GM23338 (cell line): ENCODE measurements around the gene CSF1R. TPM values are rescaled to one million over a fixed set of nuclear protein-coding genes. Genes with fewer than 3 reads are reported as not detected.

Source experiments
- ATAC-seq: fragments of 200-7000 bp; cut with Tn5 transposase; 3 replicates; pipeline ENCODE4 v1.9.1; 2020
- DNase-seq: peaks from one replicate; pipeline ENCODE4 v3.0.0-alpha.2; 2015; ENCODE audit warnings: low spot score
- H2AFZ ChIP-seq: fragments of 200-600 bp; sonication (generic); 2 replicates; pipeline ENCODE4 v1.8.0; 2016; ENCODE audit warnings: antibody characterized with exemption, mild to moderate bottlenecking, moderate library complexity
- H3F3A ChIP-seq: fragments of 200-600 bp; sonication (generic); replicated peaks from 2 replicates; pipeline ENCODE4 v1.8.0; 2017; ENCODE audit warnings: antibody characterized with exemption, mixed run types, low read depth
- H3K27ac ChIP-seq: fragments of 200-600 bp; sonication (generic); 2 replicates; pipeline ENCODE4 v1.6.1; 2016; ENCODE audit warnings: low read depth
- H3K27me3 ChIP-seq: fragments of 200-600 bp; sonication (generic); 2 replicates; pipeline ENCODE4 v1.8.0; 2016; ENCODE audit warnings: mild to moderate bottlenecking, mixed run types, moderate library complexity; ENCODE audit not compliant: insufficient read depth
- H3K36me3 ChIP-seq: fragments of 200-600 bp; sonication (generic); 2 replicates; pipeline ENCODE4 v1.8.0; 2016; ENCODE audit warnings: mild to moderate bottlenecking; ENCODE audit not compliant: insufficient read depth
- H3K4me1 ChIP-seq: fragments of 200-600 bp; sonication (generic); 2 replicates; pipeline ENCODE4 v1.8.0; 2016; ENCODE audit warnings: mild to moderate bottlenecking, moderate library complexity; ENCODE audit not compliant: insufficient read depth
- H3K4me2 ChIP-seq: fragments of 200-600 bp; sonication (generic); 2 replicates; pipeline ENCODE4 v1.7.1; 2017; ENCODE audit warnings: mixed run types
- H3K4me3 ChIP-seq: fragments of 200-600 bp; sonication (generic); 2 replicates; pipeline ENCODE4 v1.6.1; 2016; ENCODE audit warnings: mixed run types
- H3K79me2 ChIP-seq: fragments of 200-600 bp; sonication (generic); replicated peaks from 2 replicates; pipeline ENCODE4 v1.8.0; 2017; ENCODE audit warnings: mild to moderate bottlenecking; ENCODE audit not compliant: insufficient read depth
- H3K9me2 ChIP-seq: fragments of 200-600 bp; sonication (generic); 2 replicates; pipeline ENCODE4 v1.8.0; 2017; ENCODE audit not compliant: insufficient read depth
- H4K20me1 ChIP-seq: fragments of 200-600 bp; sonication (generic); replicated peaks from 2 replicates; pipeline ENCODE4 v1.8.0; 2017; ENCODE audit warnings: mild to moderate bottlenecking; ENCODE audit not compliant: insufficient read depth
- H3K27ac Mint-ChIP-seq: 2 replicates; pipeline ENCODE4 v1.8.0; 2020; ENCODE audit warnings: inconsistent platforms, mild to moderate bottlenecking, moderate library complexity, mixed read lengths
- H3K27me3 Mint-ChIP-seq: 3 replicates; pipeline ENCODE4 v1.8.0; 2022; ENCODE audit warnings: low read depth, mild to moderate bottlenecking, moderate library complexity, mixed read lengths, inconsistent platforms; ENCODE audit not compliant: insufficient read depth, poor library complexity
- H3K36me3 Mint-ChIP-seq: 3 replicates; pipeline ENCODE4 v1.8.0; 2021; ENCODE audit warnings: low read depth, mild to moderate bottlenecking, inconsistent platforms, moderate library complexity, mixed read lengths
- H3K4me1 Mint-ChIP-seq: 3 replicates; pipeline ENCODE4 v1.8.0; 2020; ENCODE audit warnings: mild to moderate bottlenecking, inconsistent platforms, mixed read lengths
- H3K4me3 Mint-ChIP-seq: 3 replicates; pipeline ENCODE4 v1.8.0; 2021; ENCODE audit warnings: moderate library complexity, mild to moderate bottlenecking, inconsistent platforms, mixed read lengths
- H3K9me3 Mint-ChIP-seq: 3 replicates; pipeline ENCODE4 v1.8.0; 2020; ENCODE audit warnings: moderate library complexity, mild to moderate bottlenecking, inconsistent platforms, mixed read lengths
- EZH2 ChIP-seq: fragments of 200-600 bp; sonication (generic); IDR thresholded peaks from one replicate; pipeline ENCODE4 v1.8.0; 2017; ENCODE audit warnings: antibody characterized with exemption, mild to moderate bottlenecking, low read depth; ENCODE audit not compliant: unreplicated experiment
- EZH2phosphoT487 ChIP-seq: fragments of 200-600 bp; sonication (generic); IDR thresholded peaks from one replicate; pipeline ENCODE4 v1.8.1; 2018; ENCODE audit warnings: antibody characterized with exemption; ENCODE audit not compliant: unreplicated experiment
- JUNB ChIP-seq: IDR thresholded peaks from one replicate; pipeline ENCODE4 v1.6.1; 2016; ENCODE audit warnings: antibody characterized with exemption; ENCODE audit not compliant: unreplicated experiment
- NANOG ChIP-seq: IDR thresholded peaks from 2 replicates; pipeline ENCODE4 v1.6.1; 2016; ENCODE audit warnings: antibody characterized with exemption, borderline replicate concordance
- POLR2AphosphoS5 ChIP-seq: IDR thresholded peaks from 2 replicates; pipeline ENCODE4 v1.6.1; 2016; ENCODE audit warnings: antibody characterized with exemption, low read depth
- STAT1 ChIP-seq: IDR thresholded peaks from one replicate; pipeline ENCODE4 v1.6.1; 2016; ENCODE audit warnings: antibody characterized with exemption; ENCODE audit not compliant: unreplicated experiment
- ZNF114 ChIP-seq: fragments of 250-450 bp; sonication (Bioruptor Pico); IDR thresholded peaks from 2 replicates; pipeline ENCODE4 v1.5.0; 2020; ENCODE audit warnings: mild to moderate bottlenecking, moderate library complexity
- polyA plus RNA-seq: library from polyadenylated mRNA; unstranded; fragments of >200 nt; fragmentation: Nextera tagmentation; extraction: Ambion mirVana; gene quantifications from 2 replicates; pipeline ENCODE4 v1.2.1, GENCODE V29; 2016
- total RNA-seq: library from RNA; depleted of rRNA; stranded (reverse); fragments of >200 nt; shearing (Covaris generic); gene quantifications from 2 replicates; pipeline ENCODE4 v1.2.3, GENCODE V29; 2014
- TF ChIP-seq, protein P1 (sequence below): IDR thresholded peaks from one replicate; pipeline ENCODE4 v1.6.1; 2018; ENCODE audit warnings: antibody characterized with exemption; ENCODE audit not compliant: unreplicated experiment
- TF ChIP-seq, protein P2 (sequence below): fragments of 250-450 bp; sonication (Bioruptor Pico); IDR thresholded peaks from 2 replicates; pipeline ENCODE4 v1.5.0; 2020; ENCODE audit warnings: mild to moderate bottlenecking, moderate library complexity
- TF ChIP-seq, protein P3 (sequence below): IDR thresholded peaks from 2 replicates; pipeline ENCODE4 v1.6.1; 2016; ENCODE audit warnings: antibody characterized with exemption
- TF ChIP-seq, protein P4 (sequence below), 2 experiments: fragments of 200-600 bp in 1 of 2; sonication (generic) in 1 of 2; conservative IDR thresholded peaks; 2 replicates each; pipeline versions ENCODE4 v1.5.1 to v1.6.1; 2016 to 2017; ENCODE audit warnings: antibody characterized with exemption in 2 of 2, low read depth in 2 of 2, mild to moderate bottlenecking in 2 of 2, moderate library complexity in 1 of 2

The CSF1R gene
- total and polyA plus RNA-seq, 2 experiments from 2014 or later: 0.21 TPM; not detected in 1

DNA sequence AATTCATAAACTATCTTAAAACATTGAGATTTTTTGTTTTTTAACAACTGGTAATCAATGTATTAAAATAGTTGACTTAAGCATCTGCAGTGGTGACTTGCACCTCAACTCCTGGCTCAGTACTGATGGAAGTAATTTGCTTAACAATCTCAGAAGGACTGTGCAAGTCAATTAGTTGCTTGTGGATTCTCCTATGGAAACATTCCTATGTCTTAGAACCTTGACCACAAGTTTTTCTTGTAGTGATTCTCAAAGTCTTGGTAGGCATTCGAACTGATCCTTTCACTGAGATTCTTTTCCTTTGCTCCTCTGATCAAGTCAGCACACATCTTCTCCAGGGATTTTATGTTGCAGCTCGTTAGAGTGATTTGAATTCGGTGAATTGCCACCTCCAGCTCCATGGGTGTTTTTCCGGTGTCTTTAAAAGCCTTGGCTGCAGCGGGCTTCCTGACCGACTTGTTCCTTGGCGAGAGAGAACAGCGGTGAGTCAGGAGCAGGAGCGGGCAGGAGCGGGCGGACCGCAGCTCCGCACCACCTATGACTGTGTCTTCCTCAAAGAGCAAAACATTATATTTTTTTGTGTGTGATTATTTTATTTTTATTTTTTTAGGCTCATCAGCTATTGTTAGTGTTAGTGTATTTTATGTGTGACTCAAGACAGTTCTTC lies 64.7 kb downstream of the CSF1R start:
- H3K9me2 ChIP-seq: no peaks in the 10 kb centered on the region
- 0 out of 2 replicates have a peak overlapping the region, but pooled peaks have one; percentile 27 for H3K4me2 ChIP-seq
- no peaks in the 10 kb centered on the region for H3K9me3 Mint-ChIP-seq
- peak overlapping the region; percentile 57; the same call in 1 of the 2 replicates for H3K27ac ChIP-seq
- no peak overlapping the region for H3K4me3 ChIP-seq
- peak; percentile 24 for DNase-seq
- peaks cover 39% of the 10 kb centered on the region for H3K36me3 ChIP-seq
- 0 out of 2 replicates have a peak, but pooled peaks cover 2% of the 10 kb centered on the region for H3F3A ChIP-seq
- H4K20me1 ChIP-seq: no peaks in the 10 kb centered on the region; the same call in none of the 2 replicates
- ATAC-seq: peak; percentile 50; the same call in 2 of the 3 replicates
- H2AFZ ChIP-seq: no peak overlapping the region
- peaks cover 68% of the 10 kb centered on the region for H3K36me3 Mint-ChIP-seq
- H3K27me3 Mint-ChIP-seq: peaks cover 4% of the 10 kb centered on the region
- H3K27ac Mint-ChIP-seq: peak overlapping the region; percentile 91
- H3K4me3 Mint-ChIP-seq: peak overlapping the region; percentile 30; the same call in 2 of the 3 replicates
- H3K79me2 ChIP-seq: peaks cover 7% of the 10 kb centered on the region; the same call in 1 of the 2 replicates
- no peaks in the 10 kb centered on the region; the same call in 1 of the 2 replicates for H3K4me1 ChIP-seq
- no peaks in the 10 kb centered on the region for H3K27me3 ChIP-seq
- no peak for TF ChIP-seq EZH2phosphoT487
- TF ChIP-seq, protein P1, sequence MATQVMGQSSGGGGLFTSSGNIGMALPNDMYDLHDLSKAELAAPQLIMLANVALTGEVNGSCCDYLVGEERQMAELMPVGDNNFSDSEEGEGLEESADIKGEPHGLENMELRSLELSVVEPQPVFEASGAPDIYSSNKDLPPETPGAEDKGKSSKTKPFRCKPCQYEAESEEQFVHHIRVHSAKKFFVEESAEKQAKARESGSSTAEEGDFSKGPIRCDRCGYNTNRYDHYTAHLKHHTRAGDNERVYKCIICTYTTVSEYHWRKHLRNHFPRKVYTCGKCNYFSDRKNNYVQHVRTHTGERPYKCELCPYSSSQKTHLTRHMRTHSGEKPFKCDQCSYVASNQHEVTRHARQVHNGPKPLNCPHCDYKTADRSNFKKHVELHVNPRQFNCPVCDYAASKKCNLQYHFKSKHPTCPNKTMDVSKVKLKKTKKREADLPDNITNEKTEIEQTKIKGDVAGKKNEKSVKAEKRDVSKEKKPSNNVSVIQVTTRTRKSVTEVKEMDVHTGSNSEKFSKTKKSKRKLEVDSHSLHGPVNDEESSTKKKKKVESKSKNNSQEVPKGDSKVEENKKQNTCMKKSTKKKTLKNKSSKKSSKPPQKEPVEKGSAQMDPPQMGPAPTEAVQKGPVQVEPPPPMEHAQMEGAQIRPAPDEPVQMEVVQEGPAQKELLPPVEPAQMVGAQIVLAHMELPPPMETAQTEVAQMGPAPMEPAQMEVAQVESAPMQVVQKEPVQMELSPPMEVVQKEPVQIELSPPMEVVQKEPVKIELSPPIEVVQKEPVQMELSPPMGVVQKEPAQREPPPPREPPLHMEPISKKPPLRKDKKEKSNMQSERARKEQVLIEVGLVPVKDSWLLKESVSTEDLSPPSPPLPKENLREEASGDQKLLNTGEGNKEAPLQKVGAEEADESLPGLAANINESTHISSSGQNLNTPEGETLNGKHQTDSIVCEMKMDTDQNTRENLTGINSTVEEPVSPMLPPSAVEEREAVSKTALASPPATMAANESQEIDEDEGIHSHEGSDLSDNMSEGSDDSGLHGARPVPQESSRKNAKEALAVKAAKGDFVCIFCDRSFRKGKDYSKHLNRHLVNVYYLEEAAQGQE: no peak
- no peak for TF ChIP-seq EZH2
- TF ChIP-seq, protein P2, sequence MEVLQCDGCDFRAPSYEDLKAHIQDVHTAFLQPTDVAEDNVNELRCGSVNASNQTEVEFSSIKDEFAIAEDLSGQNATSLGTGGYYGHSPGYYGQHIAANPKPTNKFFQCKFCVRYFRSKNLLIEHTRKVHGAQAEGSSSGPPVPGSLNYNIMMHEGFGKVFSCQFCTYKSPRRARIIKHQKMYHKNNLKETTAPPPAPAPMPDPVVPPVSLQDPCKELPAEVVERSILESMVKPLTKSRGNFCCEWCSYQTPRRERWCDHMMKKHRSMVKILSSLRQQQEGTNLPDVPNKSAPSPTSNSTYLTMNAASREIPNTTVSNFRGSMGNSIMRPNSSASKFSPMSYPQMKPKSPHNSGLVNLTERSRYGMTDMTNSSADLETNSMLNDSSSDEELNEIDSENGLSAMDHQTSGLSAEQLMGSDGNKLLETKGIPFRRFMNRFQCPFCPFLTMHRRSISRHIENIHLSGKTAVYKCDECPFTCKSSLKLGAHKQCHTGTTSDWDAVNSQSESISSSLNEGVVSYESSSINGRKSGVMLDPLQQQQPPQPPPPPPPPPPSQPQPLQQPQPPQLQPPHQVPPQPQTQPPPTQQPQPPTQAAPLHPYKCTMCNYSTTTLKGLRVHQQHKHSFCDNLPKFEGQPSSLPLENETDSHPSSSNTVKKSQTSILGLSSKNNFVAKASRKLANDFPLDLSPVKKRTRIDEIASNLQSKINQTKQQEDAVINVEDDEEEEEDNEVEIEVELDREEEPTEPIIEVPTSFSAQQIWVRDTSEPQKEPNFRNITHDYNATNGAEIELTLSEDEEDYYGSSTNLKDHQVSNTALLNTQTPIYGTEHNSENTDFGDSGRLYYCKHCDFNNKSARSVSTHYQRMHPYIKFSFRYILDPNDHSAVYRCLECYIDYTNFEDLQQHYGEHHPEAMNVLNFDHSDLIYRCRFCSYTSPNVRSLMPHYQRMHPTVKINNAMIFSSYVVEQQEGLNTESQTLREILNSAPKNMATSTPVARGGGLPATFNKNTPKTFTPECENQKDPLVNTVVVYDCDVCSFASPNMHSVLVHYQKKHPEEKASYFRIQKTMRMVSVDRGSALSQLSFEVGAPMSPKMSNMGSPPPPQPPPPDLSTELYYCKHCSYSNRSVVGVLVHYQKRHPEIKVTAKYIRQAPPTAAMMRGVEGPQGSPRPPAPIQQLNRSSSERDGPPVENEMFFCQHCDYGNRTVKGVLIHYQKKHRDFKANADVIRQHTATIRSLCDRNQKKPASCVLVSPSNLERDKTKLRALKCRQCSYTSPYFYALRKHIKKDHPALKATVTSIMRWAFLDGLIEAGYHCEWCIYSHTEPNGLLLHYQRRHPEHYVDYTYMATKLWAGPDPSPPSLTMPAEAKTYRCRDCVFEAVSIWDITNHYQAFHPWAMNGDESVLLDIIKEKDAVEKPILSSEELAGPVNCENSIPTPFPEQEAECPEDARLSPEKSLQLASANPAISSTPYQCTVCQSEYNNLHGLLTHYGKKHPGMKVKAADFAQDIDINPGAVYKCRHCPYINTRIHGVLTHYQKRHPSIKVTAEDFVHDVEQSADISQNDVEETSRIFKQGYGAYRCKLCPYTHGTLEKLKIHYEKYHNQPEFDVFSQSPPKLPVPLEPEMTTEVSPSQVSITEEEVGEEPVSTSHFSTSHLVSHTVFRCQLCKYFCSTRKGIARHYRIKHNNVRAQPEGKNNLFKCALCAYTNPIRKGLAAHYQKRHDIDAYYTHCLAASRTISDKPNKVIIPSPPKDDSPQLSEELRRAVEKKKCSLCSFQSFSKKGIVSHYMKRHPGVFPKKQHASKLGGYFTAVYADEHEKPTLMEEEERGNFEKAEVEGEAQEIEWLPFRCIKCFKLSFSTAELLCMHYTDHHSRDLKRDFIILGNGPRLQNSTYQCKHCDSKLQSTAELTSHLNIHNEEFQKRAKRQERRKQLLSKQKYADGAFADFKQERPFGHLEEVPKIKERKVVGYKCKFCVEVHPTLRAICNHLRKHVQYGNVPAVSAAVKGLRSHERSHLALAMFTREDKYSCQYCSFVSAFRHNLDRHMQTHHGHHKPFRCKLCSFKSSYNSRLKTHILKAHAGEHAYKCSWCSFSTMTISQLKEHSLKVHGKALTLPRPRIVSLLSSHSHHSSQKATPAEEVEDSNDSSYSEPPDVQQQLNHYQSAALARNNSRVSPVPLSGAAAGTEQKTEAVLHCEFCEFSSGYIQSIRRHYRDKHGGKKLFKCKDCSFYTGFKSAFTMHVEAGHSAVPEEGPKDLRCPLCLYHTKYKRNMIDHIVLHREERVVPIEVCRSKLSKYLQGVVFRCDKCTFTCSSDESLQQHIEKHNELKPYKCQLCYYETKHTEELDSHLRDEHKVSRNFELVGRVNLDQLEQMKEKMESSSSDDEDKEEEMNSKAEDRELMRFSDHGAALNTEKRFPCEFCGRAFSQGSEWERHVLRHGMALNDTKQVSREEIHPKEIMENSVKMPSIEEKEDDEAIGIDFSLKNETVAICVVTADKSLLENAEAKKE: no peak
- TF ChIP-seq POLR2AphosphoS5: no peak
- TF ChIP-seq ZNF114 (CRISPR knock-in tag): no peak
- TF ChIP-seq STAT1: no peak
- no peak for TF ChIP-seq JUNB
- no peak for TF ChIP-seq NANOG
- TF ChIP-seq, protein P3, sequence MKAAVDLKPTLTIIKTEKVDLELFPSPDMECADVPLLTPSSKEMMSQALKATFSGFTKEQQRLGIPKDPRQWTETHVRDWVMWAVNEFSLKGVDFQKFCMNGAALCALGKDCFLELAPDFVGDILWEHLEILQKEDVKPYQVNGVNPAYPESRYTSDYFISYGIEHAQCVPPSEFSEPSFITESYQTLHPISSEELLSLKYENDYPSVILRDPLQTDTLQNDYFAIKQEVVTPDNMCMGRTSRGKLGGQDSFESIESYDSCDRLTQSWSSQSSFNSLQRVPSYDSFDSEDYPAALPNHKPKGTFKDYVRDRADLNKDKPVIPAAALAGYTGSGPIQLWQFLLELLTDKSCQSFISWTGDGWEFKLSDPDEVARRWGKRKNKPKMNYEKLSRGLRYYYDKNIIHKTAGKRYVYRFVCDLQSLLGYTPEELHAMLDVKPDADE: no peak
- TF ChIP-seq, protein P4, sequence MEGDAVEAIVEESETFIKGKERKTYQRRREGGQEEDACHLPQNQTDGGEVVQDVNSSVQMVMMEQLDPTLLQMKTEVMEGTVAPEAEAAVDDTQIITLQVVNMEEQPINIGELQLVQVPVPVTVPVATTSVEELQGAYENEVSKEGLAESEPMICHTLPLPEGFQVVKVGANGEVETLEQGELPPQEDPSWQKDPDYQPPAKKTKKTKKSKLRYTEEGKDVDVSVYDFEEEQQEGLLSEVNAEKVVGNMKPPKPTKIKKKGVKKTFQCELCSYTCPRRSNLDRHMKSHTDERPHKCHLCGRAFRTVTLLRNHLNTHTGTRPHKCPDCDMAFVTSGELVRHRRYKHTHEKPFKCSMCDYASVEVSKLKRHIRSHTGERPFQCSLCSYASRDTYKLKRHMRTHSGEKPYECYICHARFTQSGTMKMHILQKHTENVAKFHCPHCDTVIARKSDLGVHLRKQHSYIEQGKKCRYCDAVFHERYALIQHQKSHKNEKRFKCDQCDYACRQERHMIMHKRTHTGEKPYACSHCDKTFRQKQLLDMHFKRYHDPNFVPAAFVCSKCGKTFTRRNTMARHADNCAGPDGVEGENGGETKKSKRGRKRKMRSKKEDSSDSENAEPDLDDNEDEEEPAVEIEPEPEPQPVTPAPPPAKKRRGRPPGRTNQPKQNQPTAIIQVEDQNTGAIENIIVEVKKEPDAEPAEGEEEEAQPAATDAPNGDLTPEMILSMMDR (conservative IDR thresholded peaks at IDR 0.05; ENCODE audit: low read depth in 2 of 2): no peak
- peaks cover 20% of the 10 kb centered on the region for H3K4me1 Mint-ChIP-seq
